Stimulated activated CD8-positive, alpha-beta memory T cell treated with anti-CD3 and anti-CD28 coated beads, Interleukin-15, amount 100 ng/mL, for 1 hour (primary cell): ENCODE measurements around the gene CLNK.

Experiments
- DNase-seq: peaks from one replicate; pipeline ENCODE4 v3.0.0-alpha.2; 2020; ENCODE audit warnings: low read depth

The CLNK gene

GRCh38 chr4:10684631-10685030, at the start of gene CLNK:
Gene CLNK (minus strand): TSS chr4:10684768. CDS start chr4:10667869, 16,899 bp downstream.
- no peak for DNase-seq

- DNase-seq, result no peak
Measured at GRCh38 chr4:10733481-10734062, 49.0 kb upstream of the CLNK start.

GRCh38 chr4:10732914-10733415, 48.4 kb upstream of the CLNK start:
- no peak for DNase-seq

GRCh38 chr4:10732235-10732913, 47.8 kb upstream of the CLNK start:
- DNase-seq, result no peak

GRCh38 chr4:10731690-10732089, 47.1 kb upstream of the CLNK start:
- no peak for DNase-seq

GRCh38 chr4:10731162-10731561, 46.6 kb upstream of the CLNK start:
- DNase-seq, result no peak

- no peak for DNase-seq
Measured at GRCh38 chr4:10730590-10730989, 46.0 kb upstream of the CLNK start.

GRCh38 chr4:10730019-10730418, 45.5 kb upstream of the CLNK start:
- DNase-seq, result no peak

GRCh38 chr4:10729366-10729765, 44.8 kb upstream of the CLNK start:
- DNase-seq, result no peak

- DNase-seq, result no peak
Measured at GRCh38 chr4:10728016-10728415, 43.4 kb upstream of the CLNK start.

- no peak for DNase-seq
Measured at GRCh38 chr4:10727140-10727880, 42.7 kb upstream of the CLNK start.

- no peak for DNase-seq
Measured at GRCh38 chr4:10722957-10723356, 38.4 kb upstream of the CLNK start.

GRCh38 chr4:10721616-10722015, 37.0 kb upstream of the CLNK start:
- DNase-seq, result no peak

GRCh38 chr4:10716163-10716562, 31.6 kb upstream of the CLNK start:
- no peak for DNase-seq

GRCh38 chr4:10715696-10716095, 31.1 kb upstream of the CLNK start:
- DNase-seq, result no peak

- no peak for DNase-seq
Measured at GRCh38 chr4:10715135-10715534, 30.6 kb upstream of the CLNK start.

- DNase-seq, result no peak
Measured at GRCh38 chr4:10713591-10713990, 29.0 kb upstream of the CLNK start.

- DNase-seq, result no peak
Measured at GRCh38 chr4:10706236-10706635, 21.7 kb upstream of the CLNK start.

- DNase-seq, result no peak
Measured at GRCh38 chr4:10704430-10704810, 19.9 kb upstream of the CLNK start.

GRCh38 chr4:10703766-10704429, 19.3 kb upstream of the CLNK start:
- DNase-seq, result no peak

- no peak for DNase-seq
Measured at GRCh38 chr4:10703156-10703555, 18.6 kb upstream of the CLNK start.

- DNase-seq, result no peak
Measured at GRCh38 chr4:10701702-10702460, 17.3 kb upstream of the CLNK start.
